Measurements from ENCODE around the gene KLHL33. TPM values are rescaled to one million over a fixed set of nuclear protein-coding genes. Genes with fewer than 3 reads are reported as not detected.

KLHL33 gene
- total RNA-seq, 1 donor from 2014 or later: under 0.01 TPM

DNA sequence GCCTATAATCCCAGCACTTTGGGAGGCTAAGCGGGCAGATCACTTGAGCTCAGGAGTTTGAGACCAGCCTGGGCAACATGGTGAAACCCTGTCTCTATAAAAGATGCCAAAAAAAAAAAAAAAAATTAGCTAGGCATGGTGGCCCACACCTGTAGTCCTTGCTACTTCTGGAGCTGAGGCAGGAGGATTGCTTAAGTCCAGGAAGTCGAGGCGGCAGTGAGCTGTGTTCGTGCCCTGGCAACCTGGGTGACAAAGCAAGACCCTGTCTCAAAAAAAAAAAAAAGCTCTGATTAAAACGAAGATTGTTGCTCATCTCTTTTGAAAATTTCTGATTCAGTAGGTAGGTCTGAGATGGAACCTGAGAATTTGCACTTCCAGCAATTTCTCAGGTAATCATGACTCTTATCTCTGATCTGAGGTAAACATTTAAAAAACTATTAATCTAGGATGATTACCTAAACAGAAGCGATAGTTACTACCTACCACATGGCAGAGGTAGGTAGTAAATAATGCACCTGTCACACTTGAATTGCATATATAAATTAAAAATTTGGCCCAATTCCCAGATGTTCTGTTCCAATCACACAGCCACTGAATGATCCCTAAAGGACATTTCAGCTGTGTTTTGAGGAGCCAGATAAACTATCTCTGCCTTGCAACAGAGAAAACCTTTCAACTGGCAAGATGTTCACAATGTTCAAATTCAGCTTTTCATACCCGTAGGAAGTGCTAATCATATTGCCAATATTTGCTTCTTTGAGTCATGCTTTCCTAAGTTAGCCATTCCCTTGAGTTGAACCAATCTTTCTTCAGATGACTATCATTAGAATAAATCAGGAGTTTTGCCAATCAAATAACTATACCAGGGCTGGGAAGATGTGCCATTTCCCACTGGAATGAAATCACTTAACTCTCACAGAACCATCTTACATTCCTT is 18.4 kb downstream of the KLHL33 start:
- DNase-seq (ENCODE audit: low read depth in 2 of 2): no peak

DNA sequence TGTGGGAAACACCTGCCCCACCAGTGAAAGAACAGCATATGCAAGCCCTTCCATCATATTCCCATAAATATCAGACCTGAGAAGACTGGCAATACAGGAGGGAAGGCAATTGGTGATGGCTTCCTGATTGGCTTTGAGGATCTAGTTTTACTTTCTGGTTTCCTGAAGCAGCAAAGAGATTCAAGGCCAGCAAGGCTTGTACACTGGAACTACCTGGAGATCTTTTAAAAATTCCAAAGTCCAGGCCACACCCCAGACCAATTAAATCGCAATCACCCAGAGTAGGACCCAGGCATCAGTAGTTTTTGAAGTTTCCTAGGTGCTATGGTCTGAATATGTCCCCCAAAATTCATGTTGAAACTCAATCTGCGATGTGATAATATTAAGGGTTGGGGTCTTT is 19.7 kb downstream of the KLHL33 start:
- no peak for DNase-seq (ENCODE audit: low read depth in 2 of 2)

DNA sequence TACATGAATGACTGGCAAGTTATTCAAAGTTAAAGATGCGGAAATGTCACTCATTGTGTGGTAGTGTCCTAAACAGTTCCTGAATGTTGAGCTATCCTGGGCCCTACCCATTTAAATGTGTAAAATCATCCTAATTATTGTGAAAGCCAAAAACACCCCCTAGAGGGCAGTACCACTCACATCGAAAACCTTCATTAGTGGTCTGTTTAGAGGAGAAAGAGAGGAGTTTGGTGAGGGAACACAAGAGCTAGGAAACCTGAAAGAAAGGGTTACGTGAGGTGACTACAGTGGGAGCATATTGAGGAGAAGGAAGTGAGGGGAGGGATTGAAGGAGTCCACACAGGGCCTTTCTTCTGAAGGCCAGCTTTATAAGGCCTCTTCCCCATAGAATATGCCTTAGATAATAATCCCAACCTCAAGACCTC is 20.2 kb downstream of the KLHL33 start:
- DNase-seq (ENCODE audit: low read depth in 2 of 2): peak; percentile 63 to 82

DNA sequence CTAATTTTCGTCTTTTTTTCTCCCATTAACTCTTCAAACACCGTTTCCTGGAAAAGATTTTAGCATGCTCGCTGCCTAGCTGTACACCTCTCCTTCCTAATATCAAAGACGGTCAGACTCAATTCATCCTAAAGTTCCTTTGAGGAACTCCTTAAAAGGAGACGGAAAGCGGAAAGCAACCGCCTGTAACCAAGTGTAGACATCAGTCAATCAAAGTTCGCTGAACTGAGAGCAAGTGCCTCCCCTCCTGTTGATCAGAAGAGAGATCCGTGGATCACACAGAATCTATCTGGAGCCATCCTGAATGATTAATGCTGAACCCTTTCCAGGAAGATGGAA is 22.3 kb downstream of the KLHL33 start:
- peak in 1 of 2 donors; percentile 33 for DNase-seq (ENCODE audit: low read depth in 2 of 2)

DNA sequence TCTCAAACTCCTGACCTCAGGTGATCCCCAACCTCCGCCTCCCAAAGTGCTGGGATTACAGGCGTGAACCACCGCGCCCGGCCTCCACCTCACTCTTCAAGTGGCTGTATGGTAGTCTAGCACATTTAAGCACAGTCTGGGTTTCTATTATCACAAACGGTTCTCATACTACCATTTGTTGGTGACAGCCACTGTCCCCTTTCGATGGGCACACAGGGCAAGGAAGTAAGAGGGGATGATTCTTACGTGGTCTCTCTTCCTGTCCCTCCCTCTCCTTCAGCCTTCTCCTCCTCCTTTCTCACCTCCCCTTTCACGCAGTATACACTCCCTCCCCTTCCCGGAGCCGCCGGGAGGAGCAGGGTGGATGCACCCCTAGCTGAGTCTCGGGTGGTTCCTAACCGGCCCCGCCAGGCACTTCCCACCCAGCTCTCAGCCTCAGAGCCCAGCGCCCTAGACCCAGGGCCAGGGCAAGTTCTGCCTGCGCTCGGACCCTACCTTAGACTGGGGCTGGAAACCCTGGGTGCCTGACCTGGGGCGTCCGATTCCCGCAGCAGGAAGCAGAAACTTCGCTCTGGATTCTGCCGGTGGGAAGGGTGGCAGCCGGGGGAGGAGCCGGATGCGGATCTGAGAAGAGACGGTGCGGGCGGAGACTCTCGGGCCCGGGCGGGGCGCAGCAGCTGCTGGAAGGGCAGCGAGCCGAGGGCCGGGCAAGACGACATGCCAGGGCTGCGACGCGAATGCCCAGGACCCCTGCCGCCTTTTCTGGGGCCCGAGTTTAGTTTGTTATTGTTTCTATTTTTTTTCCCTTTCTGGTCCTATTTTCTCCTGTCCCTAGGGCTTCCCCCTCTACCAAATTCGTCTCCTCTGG is 22.9 kb downstream of the KLHL33 start, which contains the start of gene TEP1:
Gene TEP1 (minus strand): TSS at position 626 of the 868 bp plus-strand sequence. CDS start 5,062 bp downstream, outside the sequence.
- DNase-seq (ENCODE audit: low read depth in 2 of 2): peak; percentile 64 to 86

DNA sequence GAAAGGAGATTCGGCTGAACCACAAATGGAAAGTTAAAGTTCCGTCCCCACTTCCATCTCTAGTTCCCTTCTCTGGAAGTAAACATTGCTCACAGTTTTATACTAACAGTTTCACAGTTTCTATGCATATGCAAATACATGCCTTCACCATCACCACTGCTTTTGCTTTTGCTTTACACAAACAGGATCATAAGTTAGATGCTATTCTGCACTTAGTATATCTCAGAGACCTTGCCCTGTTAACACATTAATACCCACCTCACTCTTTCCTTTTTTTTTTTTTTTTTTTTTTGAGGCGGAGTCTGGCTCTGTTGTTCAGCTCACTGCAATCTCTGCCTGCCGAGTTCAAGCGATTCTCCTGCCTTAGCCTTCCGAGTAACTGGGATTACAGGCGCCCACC is 23.6 kb downstream of the KLHL33 start:
- peak; percentile 26 to 38 for DNase-seq (ENCODE audit: low read depth in 2 of 2)

DNA sequence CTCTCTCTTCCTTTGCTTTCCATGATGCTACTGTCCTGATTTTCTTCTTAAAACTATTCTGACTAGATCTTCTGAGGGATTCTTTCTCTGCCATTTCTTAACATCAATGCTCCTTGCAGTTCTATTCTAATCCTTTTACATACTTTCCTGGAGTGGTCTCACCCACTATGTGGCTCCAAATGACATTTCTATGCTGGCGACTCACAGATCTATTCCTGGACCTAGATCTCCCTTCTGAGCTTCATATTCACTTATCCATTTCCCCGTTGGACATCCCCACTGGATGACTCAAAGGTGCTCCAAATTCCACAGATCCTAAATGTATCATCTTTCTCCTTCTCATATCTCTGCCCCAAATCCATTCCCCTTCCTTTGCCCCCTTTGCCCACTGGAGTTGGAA is 26.7 kb downstream of the KLHL33 start:
- no peak for DNase-seq (ENCODE audit: low read depth in 2 of 2)

DNA sequence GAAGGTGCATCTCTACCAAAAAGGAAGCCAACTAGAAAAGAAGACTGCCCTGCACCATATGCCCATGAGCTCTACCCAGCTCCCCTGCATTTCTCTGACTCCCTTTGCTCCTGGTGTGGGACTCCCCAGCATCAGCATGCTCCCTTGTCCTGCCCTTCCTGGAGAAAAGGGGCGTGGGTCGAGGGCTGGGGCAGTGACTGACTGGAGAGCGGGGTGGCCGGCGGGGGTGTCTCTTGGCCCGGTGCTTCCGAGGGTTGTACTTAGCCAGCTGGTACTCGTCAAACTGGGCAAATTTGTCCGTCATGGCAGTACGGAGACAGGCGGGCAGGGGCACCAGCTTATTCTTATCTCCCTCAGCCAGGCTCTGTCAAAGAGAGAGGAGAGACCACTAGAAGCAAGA is 32.4 kb downstream of the KLHL33 start:
- DNase-seq (ENCODE audit: low read depth in 2 of 2): no peak

DNA sequence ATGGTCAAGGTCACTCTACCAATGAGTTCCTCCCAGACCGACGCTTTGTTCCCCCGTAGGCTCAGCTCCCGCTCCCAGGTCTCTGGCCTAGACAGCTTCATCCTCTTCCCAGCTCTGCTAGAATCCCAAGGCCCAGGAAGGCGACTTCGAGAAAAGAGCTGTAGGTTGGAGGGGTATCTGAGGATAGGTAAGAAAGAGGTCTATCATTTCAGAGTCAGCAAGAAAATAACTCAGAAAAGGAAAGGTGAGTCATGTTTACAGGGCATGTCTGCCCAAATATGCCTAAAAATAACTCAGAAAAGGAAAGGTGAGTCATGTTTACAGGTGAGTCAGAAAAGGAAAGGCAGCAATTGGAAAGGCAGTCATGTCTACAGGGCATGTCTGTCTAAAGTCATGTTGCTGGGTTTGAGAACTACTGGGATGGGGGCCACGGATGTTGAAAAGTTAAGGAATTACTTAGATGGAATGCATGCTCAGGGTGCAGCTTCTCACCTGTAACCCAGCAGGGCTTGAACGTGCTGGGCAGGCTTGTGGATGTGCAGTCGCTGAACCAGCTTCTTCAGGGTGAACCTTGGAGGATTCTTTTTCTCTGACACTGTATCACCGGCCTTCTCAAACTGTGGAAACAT is 34.9 kb downstream of the KLHL33 start:
- DNase-seq (ENCODE audit: low read depth in 2 of 2): peak; percentile 31 to 64

DNA sequence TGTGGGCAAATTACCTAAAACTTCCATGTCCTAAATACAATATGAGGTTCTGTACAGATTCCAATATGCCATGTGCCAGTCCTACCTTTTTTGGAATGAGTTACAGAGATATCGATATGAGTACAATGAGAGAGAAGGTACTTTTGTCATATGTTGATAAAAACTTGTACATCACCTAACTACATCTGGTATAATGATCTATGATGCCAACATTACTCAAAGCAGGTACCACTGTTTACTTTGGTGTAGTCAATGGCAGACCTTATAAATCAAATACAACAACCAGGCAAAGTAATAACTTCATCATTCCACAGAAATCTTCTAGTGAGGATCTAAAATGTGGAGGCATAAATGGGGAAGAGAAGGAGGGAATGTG is 35.4 kb downstream of the KLHL33 start:
- no peak for DNase-seq (ENCODE audit: low read depth in 2 of 2)

DNA sequence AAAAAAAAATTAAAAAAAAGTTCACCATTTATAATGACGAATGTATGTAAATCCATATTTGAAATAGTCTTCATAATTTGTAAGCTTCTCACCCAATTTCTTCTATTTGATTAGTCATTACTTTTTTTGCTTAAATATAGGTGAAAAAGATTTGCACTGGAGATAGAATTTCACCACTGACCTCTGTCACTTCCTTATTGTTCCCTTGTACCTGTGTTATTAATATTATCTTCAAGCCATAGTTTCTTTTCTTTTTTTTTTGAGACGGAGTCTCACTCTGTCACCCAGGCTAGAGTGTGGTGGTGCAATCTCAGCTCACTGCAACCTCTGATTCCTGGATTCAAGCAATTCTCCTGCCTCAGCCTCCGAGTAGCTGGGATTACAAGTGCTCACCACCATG is 38.5 kb downstream of the KLHL33 start:
- no peak for DNase-seq (ENCODE audit: low read depth in 2 of 2)

DNA sequence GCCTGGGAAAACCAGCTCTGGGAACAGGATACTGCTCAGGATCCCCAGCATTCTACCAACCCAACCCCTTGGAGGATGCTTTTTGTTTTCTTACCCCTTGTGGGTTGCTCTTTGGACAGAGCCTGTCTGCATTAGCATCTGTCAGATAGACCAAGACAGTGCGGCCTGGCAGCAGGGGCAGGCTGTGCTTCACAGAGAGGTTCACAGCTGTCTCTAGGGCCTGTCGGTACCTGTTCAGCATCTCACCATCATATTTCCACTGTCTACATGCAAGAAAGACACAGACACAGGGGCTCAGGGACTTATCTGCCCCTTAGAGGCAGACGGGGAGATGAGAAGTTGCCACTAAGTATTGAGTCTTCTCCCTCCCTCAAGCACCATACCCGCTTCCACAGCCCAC is 44.5 kb downstream of the KLHL33 start:
- no peak for DNase-seq (ENCODE audit: low read depth in 2 of 2)

DNA sequence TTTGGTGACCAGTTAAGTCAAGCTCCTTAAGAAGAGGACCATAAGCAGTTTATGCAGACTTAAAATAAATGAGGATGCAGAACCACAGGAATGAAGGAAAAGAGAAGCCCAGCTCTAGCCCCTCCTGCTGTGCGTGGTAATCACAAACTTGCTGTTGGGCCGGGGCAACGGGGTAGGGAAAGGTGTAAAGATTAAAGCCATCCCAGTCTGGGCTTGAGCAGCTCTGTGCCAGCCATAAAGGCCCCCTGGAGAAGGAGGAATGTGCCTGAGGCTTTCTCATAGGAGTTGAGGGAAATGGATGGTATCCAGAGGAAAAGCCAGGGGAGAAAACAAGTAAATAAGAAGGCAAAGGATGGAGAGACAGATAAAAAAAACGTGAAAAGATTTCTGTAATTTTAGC is 47.8 kb downstream of the KLHL33 start:
- no peak for DNase-seq (ENCODE audit: low read depth in 2 of 2)

DNA sequence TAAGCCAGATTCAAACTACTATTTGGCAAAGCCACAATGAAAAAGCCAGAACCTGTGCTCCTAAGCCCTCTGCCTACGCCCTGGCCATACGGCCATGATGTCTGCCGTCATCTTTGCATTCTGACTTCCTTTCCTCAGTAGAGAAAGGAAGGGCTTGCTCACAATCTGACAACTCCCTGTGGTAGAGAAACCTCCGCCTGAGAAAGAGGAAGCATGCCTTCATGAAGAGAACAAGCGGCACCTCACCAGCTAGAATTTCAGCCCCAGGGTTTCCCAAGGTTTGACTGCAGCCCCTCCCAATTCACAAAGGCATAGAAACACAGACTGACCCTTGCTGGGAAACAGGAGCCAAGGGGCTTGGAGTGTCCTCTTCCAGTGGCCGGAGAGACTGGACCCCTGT is 48.4 kb downstream of the KLHL33 start:
- no peak for DNase-seq (ENCODE audit: low read depth in 2 of 2)

DNA sequence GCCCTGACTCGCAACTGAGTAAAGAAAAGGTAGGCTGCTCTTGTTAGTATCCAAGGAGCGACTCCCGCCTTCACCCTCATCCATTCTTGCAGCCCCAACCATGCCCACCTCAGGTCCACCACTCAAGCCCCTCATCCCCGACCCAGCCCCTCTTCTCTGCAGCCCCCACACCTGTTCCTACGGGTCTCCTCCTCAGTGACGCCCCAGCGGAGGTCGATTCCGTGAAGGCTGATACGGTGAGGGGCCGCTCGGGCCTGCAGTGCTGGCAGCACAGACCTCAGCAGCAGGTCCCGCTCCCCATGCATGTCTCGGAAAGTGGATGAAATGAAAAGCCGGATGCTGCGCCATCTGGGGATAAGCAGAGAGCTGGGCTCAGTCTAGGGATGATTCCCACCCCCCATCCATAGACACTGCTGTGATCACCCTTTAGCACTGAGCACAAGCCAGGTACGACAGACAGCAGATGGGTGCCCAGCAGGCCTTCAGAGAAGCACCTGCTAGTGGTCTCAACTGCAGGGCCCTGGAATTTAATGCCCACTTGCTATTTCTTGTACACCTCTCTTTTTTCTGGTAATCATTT is 49.6 kb downstream of the KLHL33 start:
- no peak for DNase-seq (ENCODE audit: low read depth in 2 of 2)

DNA sequence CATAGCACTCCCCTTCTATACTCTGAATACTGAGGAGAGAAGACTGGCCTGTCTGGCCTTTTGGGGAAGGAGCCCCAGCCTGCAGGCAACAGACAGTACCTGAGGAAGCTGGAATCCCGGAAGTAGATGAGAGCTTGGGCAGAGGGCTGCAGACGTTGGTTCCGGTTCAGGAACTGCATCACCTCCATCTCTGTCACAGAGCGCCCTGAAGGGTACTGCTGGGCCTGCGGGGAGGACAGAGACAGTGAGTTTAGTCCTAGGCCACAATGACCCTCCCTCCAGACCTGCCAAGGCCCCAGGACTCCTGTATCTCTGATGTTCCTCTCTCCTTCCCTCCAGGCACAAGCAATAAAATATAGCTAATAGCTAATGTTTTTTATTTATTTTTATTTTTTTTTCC is 51.1 kb downstream of the KLHL33 start:
- DNase-seq (ENCODE audit: low read depth in 2 of 2): no peak

DNA sequence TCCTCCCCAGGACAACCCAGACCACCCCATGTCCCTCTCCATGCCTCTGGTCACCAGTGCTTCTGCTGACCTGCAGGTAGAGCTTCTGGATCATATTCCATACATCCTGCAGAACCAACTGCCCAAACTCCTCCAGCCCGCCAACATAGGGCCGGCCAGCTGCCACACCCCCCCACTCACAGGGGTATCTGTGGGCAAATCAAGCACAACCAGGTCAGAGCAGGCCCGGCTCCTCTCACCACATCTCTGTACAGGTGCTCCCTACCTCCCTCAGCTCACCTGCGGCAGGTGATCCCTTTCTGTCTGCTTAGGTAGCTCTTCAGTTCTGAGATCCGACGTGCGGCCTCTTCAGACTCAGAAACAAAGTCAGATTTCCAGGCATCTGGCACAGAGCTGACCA is 51.6 kb downstream of the KLHL33 start:
- no peak for DNase-seq (ENCODE audit: low read depth in 2 of 2)

DNA sequence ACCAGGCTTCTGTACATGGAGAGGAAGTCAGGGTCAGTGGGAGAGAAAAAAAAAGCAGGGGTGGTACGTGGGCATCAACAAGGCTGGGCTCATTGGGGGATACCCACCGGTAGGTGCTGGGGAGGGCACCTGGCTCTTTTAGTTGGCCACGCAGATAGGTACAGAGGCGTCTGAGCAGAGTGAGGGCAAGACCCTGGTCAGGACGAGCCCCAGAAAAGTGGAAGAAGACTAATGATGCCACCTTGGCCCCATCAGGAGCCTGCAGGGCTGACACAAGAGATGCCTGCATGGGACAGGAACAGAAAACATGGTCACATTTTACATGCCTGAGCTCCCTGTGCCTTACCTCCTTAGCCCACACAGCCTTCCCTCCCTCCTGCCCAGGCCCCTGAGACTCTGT is 52.3 kb downstream of the KLHL33 start:
- no peak for DNase-seq (ENCODE audit: low read depth in 2 of 2)

DNA sequence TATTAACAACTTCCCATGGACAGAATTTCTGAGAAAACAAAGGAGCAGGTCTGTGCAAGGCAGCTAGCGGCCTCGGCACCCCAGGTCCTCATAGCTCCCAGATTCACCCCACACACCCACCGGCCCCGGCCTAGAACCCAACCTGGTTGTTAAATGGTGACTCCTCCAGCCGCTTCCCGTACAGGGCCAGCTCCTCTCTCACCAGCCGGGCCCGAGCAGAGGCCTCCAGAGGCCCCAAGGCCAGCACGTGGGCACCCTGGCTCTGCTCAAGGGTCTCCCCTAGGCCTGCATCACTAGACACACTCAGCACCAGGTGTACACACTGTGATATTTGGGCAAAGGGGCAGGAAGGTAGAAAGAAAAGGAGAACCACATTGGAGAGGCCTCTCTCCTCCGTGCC is 52.9 kb downstream of the KLHL33 start:
- no peak for DNase-seq (ENCODE audit: low read depth in 2 of 2)

DNA sequence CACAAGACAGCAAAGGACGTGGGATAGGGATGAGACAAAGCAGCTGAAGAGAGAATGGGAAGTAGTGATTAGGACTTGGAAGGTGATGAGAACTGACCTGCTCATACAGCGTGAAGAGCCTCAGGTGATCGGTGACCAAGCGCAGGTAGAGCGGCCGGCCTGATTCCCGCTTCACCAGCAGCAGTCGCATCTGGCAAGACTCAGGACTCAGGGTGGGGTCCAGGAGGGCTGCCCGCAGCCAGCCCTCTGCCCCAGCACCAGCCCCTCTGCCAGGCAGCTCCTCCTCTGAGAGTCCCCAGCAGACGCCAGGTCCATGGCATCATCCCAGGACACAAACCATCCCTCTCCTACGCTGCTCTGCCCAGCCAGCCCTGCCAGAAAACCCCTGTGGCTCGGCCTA is 53.4 kb downstream of the KLHL33 start:
- no peak for DNase-seq (ENCODE audit: low read depth in 2 of 2)

DNA sequence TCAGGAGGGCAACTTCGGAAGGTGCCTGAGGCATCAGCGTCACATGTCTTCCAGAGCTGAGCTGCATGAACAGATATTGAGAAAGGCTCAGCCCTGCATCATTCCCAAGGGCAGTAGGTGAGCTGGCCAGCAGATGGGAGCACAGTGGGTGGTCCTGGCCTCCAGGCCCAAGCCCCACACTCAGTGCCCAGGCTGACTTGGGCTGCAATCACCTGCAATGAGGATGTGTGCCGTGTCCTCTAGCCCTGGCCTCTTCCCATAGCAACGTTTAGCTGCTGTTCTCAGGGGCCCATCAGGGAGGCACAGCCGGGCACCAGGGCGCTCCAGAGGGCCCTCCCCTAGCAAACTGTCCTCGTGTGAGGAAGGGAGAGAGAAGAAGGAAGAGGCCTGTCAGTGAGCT is 54.6 kb downstream of the KLHL33 start:
- no peak for DNase-seq (ENCODE audit: low read depth in 2 of 2)

DNA sequence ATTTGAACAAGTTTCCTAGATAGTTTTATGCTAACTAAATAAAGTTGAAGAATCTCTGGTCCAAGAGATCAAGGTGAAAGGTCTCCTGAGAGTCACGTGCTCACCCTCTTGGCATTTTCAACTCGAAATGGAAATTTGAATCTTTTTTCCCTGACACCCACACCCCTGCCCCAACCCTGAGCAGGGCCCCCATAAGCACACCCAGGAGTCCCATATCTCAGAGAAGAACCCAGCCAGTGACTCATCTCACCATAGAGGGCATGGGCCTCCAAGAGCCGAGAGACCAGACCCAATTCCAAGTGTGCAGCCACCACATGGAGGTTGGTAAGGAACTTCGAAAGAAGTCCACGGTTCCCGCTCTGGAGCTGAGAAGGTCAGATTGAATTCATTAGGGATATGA is 55.3 kb downstream of the KLHL33 start:
- no peak for DNase-seq (ENCODE audit: low read depth in 2 of 2)
